CD4-positive, alpha-beta T cell (primary cell): ENCODE results near the gene TDRD1. TPM values are rescaled to one million over a fixed set of nuclear protein-coding genes. Genes with fewer than 3 reads are reported as not detected.

Source experiments
- ATAC-seq: fragments of 200-7000 bp; cut with Tn5 transposase; one replicate; pipeline ENCODE4 v1.10.0; 2022; ENCODE audit warnings: mild to moderate bottlenecking; ENCODE audit not compliant: poor library complexity
- CTCF ChIA-PET: fragments of 350-600 bp; sonication (Branson Sonifier 250); formaldehyde crosslinking; loops from one replicate; lab custom pipeline; 2021; ENCODE audit warnings: antibody characterized with exemption, inconsistent platforms; lab: Charles Lee
- POLR2A ChIA-PET: fragments of 350-600 bp; sonication (Branson Sonifier 250); formaldehyde crosslinking; loops from one replicate; lab custom pipeline; 2021; ENCODE audit warnings: antibody characterized with exemption, inconsistent platforms; lab: Charles Lee
- DNase-seq, 14 experiments: peaks; one replicate each; pipeline ENCODE4 v3.0.0-alpha.2; 2013 to 2020; ENCODE audit warnings: mixed read lengths in 2 of 14
- H3K27ac ChIP-seq, 2 donors: one replicate each; pipeline versions ENCODE4 v1.5.1 to v1.7.0; 2013; ENCODE audit warnings: low read length in 2 of 2, low read depth in 1 of 2, mild to moderate bottlenecking in 1 of 2
- H3K27me3 ChIP-seq, 2 experiments: 1 replicate in 1 of 2; 2 replicates in 1 of 2; pipeline versions ENCODE4 v1.6.1 to v1.7.0; 2013; ENCODE audit warnings: low read length in 2 of 2, control low read depth in 1 of 2, mild to moderate bottlenecking in 1 of 2, moderate library complexity in 1 of 2; ENCODE audit not compliant: insufficient read depth in 2 of 2, control insufficient read depth in 1 of 2
- H3K36me3 ChIP-seq: one replicate; pipeline ENCODE4 v1.6.1; 2013; ENCODE audit warnings: low read length, control low read depth; ENCODE audit not compliant: insufficient read depth
- H3K4me1 ChIP-seq: one replicate; pipeline ENCODE4 v1.6.1; 2013; ENCODE audit warnings: low read length, control low read depth; ENCODE audit not compliant: insufficient read depth
- H3K4me3 ChIP-seq: one replicate; pipeline ENCODE4 v1.5.1; 2013; ENCODE audit warnings: mild to moderate bottlenecking, low read length, moderate library complexity
- H3K9me3 ChIP-seq, 2 experiments: 1 replicate in 1 of 2; 2 replicates in 1 of 2; pipeline versions ENCODE4 v1.6.1 to v1.7.0; 2013; ENCODE audit warnings: low read length in 2 of 2, mild to moderate bottlenecking in 2 of 2, control low read depth in 1 of 2, moderate library complexity in 1 of 2; ENCODE audit not compliant: control insufficient read depth in 1 of 2, insufficient read depth in 1 of 2
- H3K27ac Mint-ChIP-seq: one replicate; pipeline ENCODE4 v1.8.0; 2020; ENCODE audit warnings: mixed read lengths
- H3K27me3 Mint-ChIP-seq: one replicate; pipeline ENCODE4 v1.8.0; 2021; ENCODE audit warnings: mixed read lengths
- H3K36me3 Mint-ChIP-seq: one replicate; pipeline ENCODE4 v1.8.0; 2021; ENCODE audit warnings: low read depth, mixed read lengths
- H3K4me1 Mint-ChIP-seq: one replicate; pipeline ENCODE4 v1.8.0; 2021; ENCODE audit warnings: low read depth, mixed read lengths
- H3K4me3 Mint-ChIP-seq: one replicate; pipeline ENCODE4 v1.8.0; 2020; ENCODE audit warnings: mild to moderate bottlenecking, mixed read lengths
- H3K9me3 Mint-ChIP-seq: one replicate; pipeline ENCODE4 v1.8.0; 2020; ENCODE audit warnings: mixed read lengths
- CTCF ChIP-seq: fragments of 200-600 bp; IDR thresholded peaks from one replicate; pipeline ENCODE4 v1.8.0; 2022; ENCODE audit warnings: antibody characterized with exemption, mild to moderate bottlenecking
- intact Hi-C, 2 experiments: fragments of 100-400 bp; cut with DNase I in 1 of 2; cut with micrococcal nuclease in 1 of 2; formaldehyde crosslinking; loops; one replicate each; pipeline versions ENCODE4 v1.15.1 to v1.9.0; 2023 to 2025; cut with DNase I, micrococcal nuclease
- total RNA-seq, 174 experiments: library from RNA in 2 of 174; stranded (reverse) in 2 of 174; gene quantifications; one replicate each; pipeline ENCODE4 v1.2.3 and lab custom pipeline; 2021 to 2026

The TDRD1 gene
- total RNA-seq, 2 experiments from 2014 or later, result not detected

- no peak for TF ChIP-seq CTCF
- Mint-ChIP-seq H3K27ac (no peak overlapping the region), H3K4me1 (no peaks in the 10 kb centered on the region), H3K9me3 (no peaks in the 10 kb centered on the region), H3K4me3 (no peak overlapping the region), H3K27me3 (peaks cover 7% of the 10 kb centered on the region), H3K36me3 (no peaks in the 10 kb centered on the region)
- Histone ChIP-seq H3K27me3 (no peaks in the 10 kb centered on the region), H3K9me3 (no peaks in the 10 kb centered on the region), H3K4me1 (no peaks in the 10 kb centered on the region), H3K27ac (no peak overlapping the region), H3K4me3 (no peak overlapping the region), H3K36me3 (no peaks in the 10 kb centered on the region)
- POLR2A ChIA-PET, result interaction anchor here (0.6 to 2.0 kb wide), 2 partner anchors 14 to 42 kb away, joined by 3 to 6 read pairs; partner anchors contain the start of gene CCDC186
- intact Hi-C loops, result no loop called here
- ATAC-seq (no peak), DNase-seq (no peak)
- CTCF ChIA-PET, result no interaction called here
These were observed 8.8 kb downstream of the TDRD1 start for GRCh38 chr10:114188001-114188400.

DNA sequence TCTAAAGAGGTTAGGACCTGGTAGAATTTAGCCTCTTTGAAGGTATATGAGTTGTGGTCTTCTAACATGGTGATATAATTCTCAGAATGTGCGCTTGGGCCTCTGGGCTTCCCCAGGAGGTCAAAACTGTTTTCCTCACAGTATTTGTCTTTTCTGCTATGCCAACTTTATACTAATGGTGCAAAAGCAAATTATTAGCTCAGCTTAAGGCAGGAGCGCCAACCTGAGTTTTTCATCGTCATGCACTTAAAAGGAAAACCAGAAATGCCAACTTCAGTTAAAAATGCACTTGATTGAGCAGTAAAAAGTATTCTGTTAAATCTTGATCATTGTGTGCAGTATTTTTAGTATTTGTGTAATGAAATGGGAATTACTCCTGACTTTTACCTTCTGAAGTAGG is 9.7 kb downstream of the TDRD1 start:
- Mint-ChIP-seq H3K4me1 (no peaks in the 10 kb centered on the region), H3K27me3 (peaks cover 11% of the 10 kb centered on the region), H3K4me3 (no peak overlapping the region), H3K27ac (no peak overlapping the region), H3K36me3 (no peaks in the 10 kb centered on the region), H3K9me3 (no peaks in the 10 kb centered on the region)
- intact Hi-C loops, result no loop called here
- ATAC-seq (no peak), DNase-seq (no peak)
- POLR2A ChIA-PET, result interaction anchor here (0.7 kb wide), 1 partner anchor 15 kb away, joined by 3 read pairs; the partner anchor contains the start of gene CCDC186
- no peak for TF ChIP-seq CTCF
- CTCF ChIA-PET, result no interaction called here
- no peak overlapping the region for H3K4me3 ChIP-seq
- H3K36me3 ChIP-seq, result no peaks in the 10 kb centered on the region
- no peaks in the 10 kb centered on the region for H3K4me1 ChIP-seq
- H3K27me3 ChIP-seq, result no peaks in the 10 kb centered on the region
- no peaks in the 10 kb centered on the region for H3K9me3 ChIP-seq
- H3K27ac ChIP-seq, result no peak overlapping the region

DNA sequence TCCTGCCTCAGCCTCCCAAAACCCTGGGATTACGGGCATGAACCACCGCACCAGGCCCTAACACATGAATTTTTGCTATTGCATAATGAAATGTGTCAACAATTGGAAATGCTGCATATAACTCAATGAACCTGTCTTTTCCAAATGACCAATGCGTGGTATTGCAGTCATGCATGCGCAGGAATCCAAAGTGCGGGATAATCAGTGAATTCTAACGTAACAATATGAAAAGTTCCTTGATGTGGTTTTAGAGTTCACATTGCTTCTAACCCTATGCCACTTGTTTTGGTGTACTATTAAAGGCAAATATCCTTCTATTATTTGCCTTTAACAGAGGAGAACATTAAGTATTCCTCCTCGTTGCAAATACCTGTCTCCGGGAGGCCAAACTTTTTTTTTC is 10.5 kb downstream of the TDRD1 start:
- H3K27ac ChIP-seq, result no peak overlapping the region

More for the DNA sequence above, 10.5 kb downstream of the TDRD1 start:
- H3K9me3 ChIP-seq, result no peaks in the 10 kb centered on the region
- H3K36me3 ChIP-seq, result no peaks in the 10 kb centered on the region
- H3K36me3 Mint-ChIP-seq, result no peaks in the 10 kb centered on the region
- intact Hi-C loops, result no loop called here
- H3K27me3 Mint-ChIP-seq, result peaks cover 12% of the 10 kb centered on the region
- no peaks in the 10 kb centered on the region for H3K9me3 Mint-ChIP-seq
- no peak overlapping the region for H3K4me3 ChIP-seq
- H3K27ac Mint-ChIP-seq, result no peak overlapping the region
- ATAC-seq (no peak), DNase-seq (no peak)
- POLR2A ChIA-PET, result interaction anchor here (0.7 kb wide), 1 partner anchor 15 kb away, joined by 3 read pairs; the partner anchor contains the start of gene CCDC186
- no peaks in the 10 kb centered on the region for H3K27me3 ChIP-seq
- CTCF ChIA-PET, result no interaction called here
- TF ChIP-seq CTCF, result no peak
- no peaks in the 10 kb centered on the region for H3K4me1 ChIP-seq
- H3K4me1 Mint-ChIP-seq, result no peaks in the 10 kb centered on the region
- no peak overlapping the region for H3K4me3 Mint-ChIP-seq
